GM15510 (cell line): ENCODE results near the gene TNNI3K.

ENCODE experiments used
- POLR2A ChIP-seq: IDR thresholded peaks from 3 replicates; pipeline ENCODE4 v1.6.1; 2011; ENCODE audit warnings: borderline replicate concordance; ENCODE audit not compliant: insufficient read length; ENCODE audit errors: extremely low read depth

Gene TNNI3K

DNA sequence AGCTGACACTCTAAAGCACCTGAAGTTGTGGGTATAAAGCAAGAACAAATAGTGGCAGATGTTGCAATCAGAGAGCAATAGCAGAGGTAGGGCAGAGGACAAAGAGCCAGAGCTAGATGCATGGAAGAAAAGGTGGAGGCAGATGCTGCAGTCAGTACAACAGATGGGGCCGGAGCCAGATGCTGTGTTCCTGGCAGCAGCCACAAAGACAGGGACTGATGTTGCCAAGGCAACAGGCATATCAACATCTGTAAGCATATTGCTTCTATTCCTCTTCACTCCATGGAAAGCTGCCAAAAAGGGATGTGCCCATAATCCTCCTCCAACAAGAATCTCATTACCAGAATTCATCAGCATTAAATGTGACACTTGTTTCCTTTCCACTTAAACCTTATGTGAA is 108.0 kb downstream of the TNNI3K start:
- no peak for TF ChIP-seq POLR2A

DNA sequence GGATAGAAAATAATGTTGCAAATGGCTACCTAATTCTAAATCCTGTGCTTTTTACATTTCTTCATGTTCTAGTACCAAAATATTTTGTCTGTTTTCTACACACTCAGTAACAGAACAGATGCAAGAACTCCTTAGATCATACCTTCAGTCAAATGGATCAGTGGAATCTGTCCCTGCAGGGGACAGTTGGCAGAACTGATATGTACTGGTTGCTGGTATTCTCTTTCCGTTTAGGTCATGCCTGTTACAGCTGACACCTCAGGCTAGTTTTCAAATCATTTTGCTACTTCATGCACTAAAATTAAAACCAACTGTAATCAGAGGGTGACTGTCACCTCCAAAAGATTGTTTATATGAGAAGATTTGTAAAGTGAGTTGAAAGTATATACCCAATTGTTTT is 109.2 kb downstream of the TNNI3K start:
- no peak for TF ChIP-seq POLR2A

DNA sequence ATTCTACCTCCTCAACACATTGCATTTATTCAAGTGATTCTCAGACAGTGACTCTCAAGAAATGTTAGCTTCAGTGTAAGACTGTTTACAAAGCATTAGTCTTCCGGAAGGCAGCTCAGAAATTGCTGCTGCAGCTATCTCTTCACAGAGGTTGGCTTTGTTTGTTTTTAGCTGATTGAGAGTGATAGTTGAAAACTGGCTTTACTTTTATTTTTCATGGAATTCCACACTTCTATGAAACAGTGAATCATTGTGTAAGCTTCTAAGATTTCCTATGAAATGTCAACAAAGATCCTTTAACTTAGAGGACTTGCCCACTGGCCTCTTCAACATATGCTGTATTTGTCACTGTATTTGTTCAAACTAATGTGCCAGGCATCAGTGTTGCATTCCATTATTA is 121.3 kb downstream of the TNNI3K start:
- no peak for TF ChIP-seq POLR2A

DNA sequence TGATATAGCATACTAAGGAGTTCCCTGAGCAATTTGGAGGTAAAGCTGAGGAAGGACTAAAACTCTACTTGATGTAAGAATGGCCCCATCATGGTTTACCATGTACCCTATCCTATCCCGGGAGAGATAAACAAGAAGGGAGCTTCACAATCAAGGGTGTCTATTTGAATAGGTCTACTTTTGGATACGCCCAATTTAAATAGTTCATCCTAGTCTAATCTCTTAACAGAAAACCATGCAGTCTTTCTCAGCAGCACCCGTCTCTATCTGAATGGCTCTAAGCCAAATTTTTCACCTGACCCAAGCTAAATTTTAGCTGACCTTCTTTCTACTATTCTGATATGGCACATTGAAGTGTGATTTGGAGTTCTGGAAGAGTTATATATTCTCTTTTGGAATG is 122.0 kb downstream of the TNNI3K start:
- no peak for TF ChIP-seq POLR2A

DNA sequence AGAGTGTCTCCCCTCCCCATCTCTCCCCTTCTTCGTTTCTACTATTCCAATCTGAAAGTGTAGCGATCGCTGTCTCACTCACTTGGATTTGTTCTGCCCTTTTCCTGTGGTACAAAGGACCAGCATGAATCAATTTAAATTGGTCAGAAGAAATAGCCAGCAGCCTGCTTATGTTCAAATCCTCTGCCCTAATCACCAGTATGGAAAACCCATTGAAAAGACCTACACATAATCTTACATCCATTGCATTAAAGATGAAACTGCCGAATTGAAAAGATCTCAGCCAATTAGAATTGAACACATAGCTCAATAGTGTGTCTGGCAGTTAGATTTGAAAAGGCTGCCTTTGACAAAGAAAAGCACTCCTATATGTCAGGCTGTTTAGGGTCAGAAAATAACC is 122.6 kb downstream of the TNNI3K start:
- no peak for TF ChIP-seq POLR2A

DNA sequence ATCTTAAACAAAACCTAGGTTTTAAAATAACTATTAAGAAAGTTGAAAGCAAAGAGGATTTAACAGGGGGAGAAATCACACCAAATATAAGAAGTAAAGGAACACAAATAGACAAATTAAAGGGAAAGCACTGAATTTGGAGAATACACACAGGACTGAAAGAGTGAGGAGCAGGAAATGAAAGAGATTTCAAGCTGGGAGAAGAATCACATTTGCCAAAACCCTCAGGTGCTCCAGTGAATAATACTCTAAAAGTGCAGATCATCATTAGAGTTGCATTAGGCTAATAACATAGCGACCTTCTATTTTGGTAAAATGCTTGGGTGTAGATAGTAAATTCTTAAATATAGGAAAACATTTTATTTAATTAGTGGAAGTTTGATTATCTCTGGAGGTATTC is 127.5 kb downstream of the TNNI3K start:
- TF ChIP-seq POLR2A = no peak

DNA sequence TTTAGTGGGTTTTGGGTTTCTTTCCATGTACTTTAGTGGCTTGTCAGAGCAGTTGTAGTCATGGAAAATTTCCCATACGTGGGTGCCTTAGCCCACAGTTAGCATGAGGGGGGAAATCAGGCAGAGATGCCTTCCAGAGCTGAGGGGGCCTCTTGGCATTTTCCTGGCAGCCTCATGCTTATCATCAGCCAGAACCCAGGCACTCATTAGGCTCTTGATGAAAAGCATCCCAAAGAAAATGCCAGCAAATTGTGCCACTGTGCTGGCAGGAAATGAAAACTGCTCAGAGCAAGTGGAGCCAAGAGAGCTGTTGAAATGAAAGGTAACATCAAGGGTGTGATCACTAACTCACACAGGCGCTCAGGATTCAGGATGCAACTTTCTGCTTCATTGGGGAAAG is 128.0 kb downstream of the TNNI3K start:
- no peak for TF ChIP-seq POLR2A

DNA sequence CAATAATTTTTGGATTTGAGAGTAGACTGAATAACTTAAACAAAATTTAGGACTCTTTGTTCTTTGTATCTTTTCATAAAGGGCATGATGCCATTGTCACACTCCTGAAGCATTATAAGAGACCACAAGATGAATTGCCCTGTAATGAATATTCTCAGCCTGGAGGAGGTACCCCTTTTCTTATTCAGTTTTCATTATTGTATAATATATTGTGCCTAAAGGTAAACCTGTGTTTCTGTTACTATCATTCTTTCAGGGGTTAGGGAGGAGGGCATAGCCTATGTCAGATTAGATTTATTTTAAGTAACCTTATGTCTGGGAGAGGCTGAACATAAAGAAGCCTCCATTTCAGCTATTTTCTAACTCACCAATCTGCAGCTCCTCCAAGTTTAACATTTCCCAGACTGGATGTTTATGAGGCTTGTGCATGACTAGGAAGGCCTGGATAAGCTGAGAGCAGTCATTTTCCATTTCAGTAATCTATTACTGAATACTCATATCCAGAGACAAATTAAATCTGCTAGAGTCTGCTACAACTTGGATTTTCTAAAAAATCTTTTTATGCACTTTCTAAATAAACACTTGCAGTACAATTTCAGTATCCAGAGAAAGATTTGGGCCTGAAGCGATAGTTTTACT is 132.1 kb downstream of the TNNI3K start:
- no peak for TF ChIP-seq POLR2A

DNA sequence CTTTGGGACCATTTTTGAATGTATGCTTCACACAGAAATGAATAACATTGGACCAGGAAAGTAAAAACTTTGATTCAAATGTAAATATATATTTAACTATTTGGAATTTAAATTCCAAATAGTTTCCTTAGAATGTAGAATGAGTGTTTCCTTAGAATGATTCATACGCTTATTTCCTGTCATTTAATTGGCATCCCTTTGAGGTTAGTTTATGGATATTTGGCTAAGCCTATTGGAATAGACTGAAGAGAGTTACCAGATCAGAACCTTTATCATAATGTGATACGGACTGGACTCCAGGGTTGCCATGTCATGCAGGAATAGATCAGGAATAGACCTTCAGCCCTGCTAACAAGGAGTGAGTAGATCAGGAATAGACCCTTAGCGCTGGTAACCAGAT is 133.1 kb downstream of the TNNI3K start:
- TF ChIP-seq POLR2A = no peak

DNA sequence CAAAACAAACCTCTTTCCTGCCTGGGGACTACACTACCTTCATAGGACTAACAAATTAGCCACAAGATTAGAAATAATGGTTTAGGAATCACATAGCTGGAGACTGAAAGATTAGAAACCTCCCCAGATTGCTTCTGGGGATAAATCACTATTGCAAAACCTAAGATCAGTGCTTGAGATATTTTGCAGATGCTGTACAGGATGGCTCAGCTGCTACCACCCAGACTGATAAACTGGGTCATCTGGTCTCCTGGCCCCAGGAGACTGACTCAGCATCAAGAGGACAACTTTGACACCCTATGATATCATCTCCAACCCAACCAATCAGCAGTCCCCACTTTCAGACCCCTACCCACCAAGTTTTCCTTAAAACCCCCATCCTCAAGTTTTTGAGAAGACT is 140.2 kb downstream of the TNNI3K start:
- TF ChIP-seq POLR2A = no peak

DNA sequence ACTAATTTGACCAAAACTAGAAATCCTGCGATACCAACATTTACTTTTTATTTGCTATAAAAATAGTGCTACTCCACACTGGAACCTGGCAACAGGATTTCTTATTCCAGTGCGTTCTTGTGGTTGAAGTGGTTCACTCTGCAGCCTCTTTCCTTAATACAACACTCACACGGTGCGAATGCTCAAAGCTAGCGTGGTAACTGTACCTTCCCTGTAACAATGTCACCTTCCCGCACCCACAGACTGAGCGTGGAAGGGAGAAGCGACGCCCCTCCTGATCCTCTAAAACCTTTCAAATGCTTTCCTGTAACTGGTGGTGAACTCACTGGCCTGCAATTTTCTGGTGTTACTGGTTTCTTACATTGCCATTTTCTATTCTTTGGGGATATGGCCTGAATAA is 145.1 kb downstream of the TNNI3K start:
- no peak for TF ChIP-seq POLR2A

DNA sequence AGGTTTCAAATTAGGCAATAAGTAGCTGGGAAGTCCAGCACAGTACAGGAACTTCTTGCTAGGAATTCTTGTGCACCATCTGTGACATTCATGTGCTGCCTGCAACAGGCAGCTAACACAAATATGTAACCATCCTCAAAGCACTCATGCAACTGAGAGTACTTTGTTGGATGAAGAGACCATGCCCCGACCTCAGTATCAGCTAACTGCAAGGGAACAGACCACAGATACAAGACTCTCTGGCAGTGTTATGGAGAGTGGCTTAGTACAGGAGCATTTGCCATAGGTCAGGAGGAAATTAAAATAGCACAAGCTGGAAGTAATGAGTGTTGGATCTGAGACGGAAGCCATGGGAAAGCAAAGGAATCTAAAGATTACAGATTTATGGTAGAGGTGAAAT is 153.7 kb downstream of the TNNI3K start:
- no peak for TF ChIP-seq POLR2A

DNA sequence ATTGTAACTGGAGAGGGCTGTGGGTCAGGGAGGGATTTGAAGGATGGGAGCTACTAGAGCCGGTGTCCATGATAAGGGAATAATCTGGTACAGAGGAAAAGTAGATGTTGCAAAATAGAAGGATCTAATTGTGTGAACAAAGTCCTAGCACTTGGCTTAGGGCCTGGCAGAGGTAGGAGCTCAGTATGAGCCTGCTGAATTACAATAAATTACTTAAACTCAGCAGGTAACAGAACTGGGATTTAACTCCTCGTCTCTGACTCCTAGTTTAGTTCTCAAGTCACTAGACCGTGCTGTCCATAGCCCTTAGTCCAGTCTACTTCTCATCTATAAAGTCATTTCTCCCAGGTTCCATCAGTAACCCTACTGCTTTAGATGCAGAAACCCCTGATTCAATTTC is 157.0 kb downstream of the TNNI3K start:
- no peak for TF ChIP-seq POLR2A

DNA sequence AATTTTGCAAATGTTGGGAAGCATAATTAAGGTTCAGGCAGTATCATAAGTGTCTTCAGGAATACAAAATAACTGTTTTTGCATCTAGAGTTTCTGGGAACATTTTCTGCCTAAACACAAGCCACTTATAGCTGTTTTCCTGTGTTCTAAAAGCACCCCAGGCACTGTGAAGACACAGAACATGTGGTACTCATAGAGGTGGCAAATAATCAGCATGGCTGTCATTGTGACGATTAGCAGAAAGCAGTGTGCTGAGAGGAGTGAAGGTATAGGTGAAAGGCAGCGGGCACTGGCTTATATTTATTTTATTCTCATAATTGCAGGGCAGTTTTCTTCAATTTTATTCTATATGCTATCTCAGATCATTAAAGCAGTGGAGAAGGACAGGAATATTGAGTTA is 157.7 kb downstream of the TNNI3K start:
- no peak for TF ChIP-seq POLR2A

DNA sequence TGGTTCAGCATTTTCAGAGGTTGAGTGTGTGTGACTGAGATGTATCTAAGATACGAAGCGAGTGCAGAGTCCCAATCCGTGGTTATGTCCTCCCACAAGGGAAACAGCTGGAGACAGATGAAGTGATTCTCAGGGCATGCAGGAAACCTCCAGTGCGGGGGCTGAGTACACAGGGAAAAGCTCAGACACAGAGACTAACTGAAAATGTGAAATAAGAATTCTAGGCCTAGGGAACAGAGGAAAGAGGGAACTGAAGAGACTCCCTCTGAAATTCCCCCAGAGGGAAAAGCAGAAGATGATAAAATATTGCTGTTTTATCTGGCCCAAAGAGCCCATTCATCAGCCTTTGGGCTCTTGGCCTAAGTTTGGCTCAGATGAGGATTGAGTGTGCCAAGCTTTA is 160.4 kb downstream of the TNNI3K start:
- TF ChIP-seq POLR2A = no peak

DNA sequence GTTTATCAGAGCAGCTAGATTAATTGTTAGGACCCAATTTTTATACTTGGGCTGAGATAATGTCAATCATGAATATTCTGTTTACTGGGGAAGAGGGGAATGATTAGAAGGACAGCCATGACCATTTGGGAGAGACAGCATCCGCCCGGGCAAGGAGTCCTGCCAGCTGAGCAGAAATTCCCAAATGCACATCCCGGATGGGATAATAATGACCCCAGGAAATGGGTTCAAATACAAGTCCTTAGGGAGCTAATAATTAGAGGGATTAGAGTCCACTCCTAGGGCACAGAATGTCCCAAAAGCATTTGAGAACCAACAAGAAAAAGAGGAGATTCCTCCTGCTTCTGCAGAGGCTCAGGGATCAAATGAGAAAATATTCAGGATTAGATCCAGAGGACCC is 161.3 kb downstream of the TNNI3K start:
- TF ChIP-seq POLR2A = no peak

DNA sequence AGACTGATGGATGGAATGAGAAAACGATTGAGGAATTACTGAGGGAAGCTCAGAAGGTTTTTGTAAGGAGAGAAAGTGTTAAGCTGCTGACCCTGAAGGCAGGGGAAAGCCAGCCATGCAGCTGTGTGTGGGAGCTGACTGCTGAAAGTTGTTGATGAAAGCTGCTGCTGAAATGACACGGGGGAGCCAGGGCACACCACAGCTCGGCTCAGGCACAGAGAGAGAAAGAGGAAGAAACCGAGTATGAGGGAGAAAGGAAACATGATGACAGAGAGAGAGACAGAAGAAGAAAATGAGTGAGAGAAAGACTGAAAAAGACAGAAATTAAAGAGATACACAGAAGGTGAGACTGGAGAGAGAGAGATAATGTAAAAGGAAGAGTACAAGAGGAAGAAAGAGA is 161.7 kb downstream of the TNNI3K start:
- no peak for TF ChIP-seq POLR2A
